Measurements from ENCODE around the gene ADD2.

GRCh38 chr2:70807102-70807827 lies 39.3 kb upstream of the ADD2 start:
- TF ChIP-seq, protein P1, sequence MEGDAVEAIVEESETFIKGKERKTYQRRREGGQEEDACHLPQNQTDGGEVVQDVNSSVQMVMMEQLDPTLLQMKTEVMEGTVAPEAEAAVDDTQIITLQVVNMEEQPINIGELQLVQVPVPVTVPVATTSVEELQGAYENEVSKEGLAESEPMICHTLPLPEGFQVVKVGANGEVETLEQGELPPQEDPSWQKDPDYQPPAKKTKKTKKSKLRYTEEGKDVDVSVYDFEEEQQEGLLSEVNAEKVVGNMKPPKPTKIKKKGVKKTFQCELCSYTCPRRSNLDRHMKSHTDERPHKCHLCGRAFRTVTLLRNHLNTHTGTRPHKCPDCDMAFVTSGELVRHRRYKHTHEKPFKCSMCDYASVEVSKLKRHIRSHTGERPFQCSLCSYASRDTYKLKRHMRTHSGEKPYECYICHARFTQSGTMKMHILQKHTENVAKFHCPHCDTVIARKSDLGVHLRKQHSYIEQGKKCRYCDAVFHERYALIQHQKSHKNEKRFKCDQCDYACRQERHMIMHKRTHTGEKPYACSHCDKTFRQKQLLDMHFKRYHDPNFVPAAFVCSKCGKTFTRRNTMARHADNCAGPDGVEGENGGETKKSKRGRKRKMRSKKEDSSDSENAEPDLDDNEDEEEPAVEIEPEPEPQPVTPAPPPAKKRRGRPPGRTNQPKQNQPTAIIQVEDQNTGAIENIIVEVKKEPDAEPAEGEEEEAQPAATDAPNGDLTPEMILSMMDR (IDR thresholded peaks at IDR 0.05) = no peak
- no peak for TF ChIP-seq POLR2A (IDR thresholded peaks at IDR 0.05)

Data from thyroid gland (tissue), 4 donors.